Endothelial cell of umbilical vein (primary cell): ENCODE data around the gene MID1IP1. TPM values are rescaled to one million over a fixed set of nuclear protein-coding genes. Genes with fewer than 3 reads are reported as not detected.

Source experiments
- BruUV-seq: library from RNA; stranded (reverse); fragments of 400-500 nt; replicated peaks from 2 replicates; lab custom pipeline; 2021; lab: Mats Ljungman, UMichigan
- CTCF ChIA-PET: fragments of 300-600, 350-600 bp; sonication (Branson Sonifier 250); formaldehyde crosslinking; loops from one replicate; lab custom pipeline; 2021; ENCODE audit warnings: antibody characterized with exemption, inconsistent platforms; lab: Charles Lee
- POLR2A ChIA-PET: fragments of 300-600, 350-600 bp; sonication (Branson Sonifier 250); formaldehyde crosslinking; loops from one replicate; lab custom pipeline; 2021; ENCODE audit warnings: antibody characterized with exemption, inconsistent platforms; lab: Charles Lee
- DNase-seq: peaks from one replicate; pipeline ENCODE4 v3.0.0-alpha.2; 2011; ENCODE audit warnings: low read depth, low spot score
- FAIRE-seq: peaks from 2 replicates; lab custom pipeline; 2011; peaks lifted over from hg19 to GRCh38; lab: Jason Lieb, UNC
- H2AFZ ChIP-seq: 2 replicates; pipeline ENCODE4 v1.6.0; 2012; ENCODE audit warnings: low read depth, low read length, control low read depth, inconsistent platforms
- H3K27ac ChIP-seq: 2 replicates; pipeline ENCODE4 v1.5.1; 2011; ENCODE audit warnings: low read depth, mild to moderate bottlenecking, control low read depth, low read length, moderate library complexity; ENCODE audit not compliant: insufficient read depth
- H3K27me3 ChIP-seq, 2 experiments: 2 replicates each; pipeline versions ENCODE4 v1.6.0 to v1.6.1; 2011; ENCODE audit warnings: low read length in 2 of 2, mixed read lengths in 1 of 2; ENCODE audit not compliant: control insufficient read depth in 2 of 2, insufficient read depth in 2 of 2
- H3K36me3 ChIP-seq, 2 experiments: 2 replicates in 1 of 2; 3 replicates in 1 of 2; pipeline ENCODE4 v1.5.1; 2011; ENCODE audit warnings: low read length in 2 of 2, mild to moderate bottlenecking in 1 of 2, moderate library complexity in 1 of 2; ENCODE audit not compliant: control insufficient read depth in 2 of 2, insufficient read depth in 2 of 2; ENCODE audit errors: extremely low read depth in 1 of 2
- H3K4me1 ChIP-seq: 3 replicates; pipeline ENCODE4 v1.5.1; 2011; ENCODE audit warnings: mild to moderate bottlenecking, low read length; ENCODE audit not compliant: control insufficient read depth, insufficient read depth; ENCODE audit errors: extremely low read depth
- H3K4me2 ChIP-seq: 2 replicates; pipeline ENCODE4 v1.6.1; 2011; ENCODE audit warnings: low read length, control low read depth, mixed read lengths; ENCODE audit not compliant: insufficient read depth
- H3K4me3 ChIP-seq, 3 experiments: fragments of 200-600 bp in 1 of 3; sonication (generic), shearing (Covaris generic) in 1 of 3; replicated peaks in 1 of 3; 2 replicates each; pipeline ENCODE4 v1.5.1; 2011 to 2016; ENCODE audit warnings: control low read depth in 3 of 3, low read length in 3 of 3, mild to moderate bottlenecking in 2 of 3, inconsistent platforms in 1 of 3, low read depth in 1 of 3, moderate library complexity in 1 of 3; ENCODE audit not compliant: insufficient read depth in 1 of 3
- H3K79me2 ChIP-seq: 2 replicates; pipeline ENCODE4 v1.6.0; 2012; ENCODE audit warnings: low read length, inconsistent platforms; ENCODE audit not compliant: control insufficient read depth, insufficient read depth
- H3K9ac ChIP-seq: replicated peaks from 2 replicates; pipeline ENCODE3; 2011; ENCODE audit warnings: low read length, control low read depth; ENCODE audit not compliant: insufficient read depth; ENCODE audit errors: extremely low read depth
- H3K9me1 ChIP-seq: replicated peaks from 3 replicates; pipeline ENCODE4 v1.6.0; 2011; ENCODE audit warnings: mild to moderate bottlenecking, low read length; ENCODE audit not compliant: control insufficient read depth, insufficient read depth; ENCODE audit errors: extremely low read depth
- H3K9me3 ChIP-seq: replicated peaks from 2 replicates; pipeline ENCODE4 v1.5.1; 2012; ENCODE audit warnings: low read length, inconsistent platforms; ENCODE audit not compliant: control insufficient read depth, insufficient read depth
- H4K20me1 ChIP-seq: replicated peaks from 2 replicates; pipeline ENCODE3; 2011; ENCODE audit warnings: mild to moderate bottlenecking, low read length; ENCODE audit not compliant: control insufficient read depth, insufficient read depth; ENCODE audit errors: extremely low read depth
- CTCF ChIP-seq, 2 donors: IDR thresholded peaks; 1 replicate in 1 of 2; 2 replicates in 1 of 2; pipeline ENCODE4 v1.5.1; 2011; ENCODE audit warnings: low read length in 2 of 2, mild to moderate bottlenecking in 2 of 2, moderate library complexity in 2 of 2, control low read depth in 1 of 2, inconsistent platforms in 1 of 2, low read depth in 1 of 2; ENCODE audit not compliant: insufficient read depth in 1 of 2; ENCODE audit errors: extremely low read depth in 1 of 2
- EZH2 ChIP-seq: IDR thresholded peaks from 2 replicates; pipeline ENCODE4 v1.6.1; 2012; ENCODE audit warnings: borderline replicate concordance, low read depth, mild to moderate bottlenecking, moderate library complexity, low read length, inconsistent platforms; ENCODE audit not compliant: severe bottlenecking
- FOS ChIP-seq: IDR thresholded peaks from 2 replicates; pipeline ENCODE4 v1.6.1; 2011; ENCODE audit warnings: mild to moderate bottlenecking, low read length, moderate library complexity, borderline replicate concordance; ENCODE audit not compliant: insufficient read depth
- GATA2 ChIP-seq: IDR thresholded peaks from 2 replicates; pipeline ENCODE4 v1.7.0; 2011; ENCODE audit warnings: low read depth, mild to moderate bottlenecking, moderate library complexity, mixed read lengths, low read length; ENCODE audit not compliant: insufficient read length, insufficient read depth
- JUN ChIP-seq: IDR thresholded peaks from 2 replicates; pipeline ENCODE4 v1.6.1; 2011; ENCODE audit warnings: borderline replicate concordance, low read depth; ENCODE audit not compliant: insufficient read length, insufficient read depth
- MAX ChIP-seq: IDR thresholded peaks from 2 replicates; pipeline ENCODE4 v1.6.1; 2011; ENCODE audit not compliant: insufficient read depth, insufficient read length
- MYC ChIP-seq: IDR thresholded peaks from one replicate; pipeline ENCODE4 v1.6.1; 2011; ENCODE audit warnings: mild to moderate bottlenecking, low read depth, low read length
- POLR2A ChIP-seq: IDR thresholded peaks from 2 replicates; pipeline ENCODE4 v1.6.1; 2012; ENCODE audit warnings: low read depth, mild to moderate bottlenecking, control low read depth, low read length
- POLR2AphosphoS5 ChIP-seq: IDR thresholded peaks from 2 replicates; pipeline ENCODE4 v1.6.1; 2012; ENCODE audit warnings: low read depth, mild to moderate bottlenecking, control low read depth, low read length, moderate library complexity; ENCODE audit not compliant: insufficient read depth
- dilution Hi-C: fragments of 300-500 bp; cut with MboI; formaldehyde crosslinking; loops from one replicate; pipeline ENCODE4 v1.15.0; 2019; ENCODE audit warnings: low sequenced_read_pairs; ENCODE audit not compliant: extremely low pct_ligation_motif_present
- intact Hi-C: fragments of 100-400 bp; cut with micrococcal nuclease; formaldehyde crosslinking; loops from one replicate; pipeline ENCODE4 v1.10.0; 2022
- polyA plus RNA-seq, 4 experiments: library from polyadenylated mRNA; depleted of rRNA in 3 of 4; stranded (reverse) in 3 of 4; unstranded in 1 of 4; fragments of >200 nt; gene quantifications; 2 replicates each; pipeline versions ENCODE4 v1.2.1 to v1.2.3, GENCODE V29; 2011 to 2012; ENCODE audit warnings: missing spikeins in 1 of 4
- total RNA-seq: library from RNA; stranded (reverse); gene quantifications from 2 replicates; pipeline ENCODE4 v1.2.3, GENCODE V29; 2021

The MID1IP1 gene
- total and polyA plus RNA-seq, 2 donors (not counting 3 experiments of a cell fraction or from before 2014, with no cell fraction given): 23.2 to 25.1 TPM

DNA sequence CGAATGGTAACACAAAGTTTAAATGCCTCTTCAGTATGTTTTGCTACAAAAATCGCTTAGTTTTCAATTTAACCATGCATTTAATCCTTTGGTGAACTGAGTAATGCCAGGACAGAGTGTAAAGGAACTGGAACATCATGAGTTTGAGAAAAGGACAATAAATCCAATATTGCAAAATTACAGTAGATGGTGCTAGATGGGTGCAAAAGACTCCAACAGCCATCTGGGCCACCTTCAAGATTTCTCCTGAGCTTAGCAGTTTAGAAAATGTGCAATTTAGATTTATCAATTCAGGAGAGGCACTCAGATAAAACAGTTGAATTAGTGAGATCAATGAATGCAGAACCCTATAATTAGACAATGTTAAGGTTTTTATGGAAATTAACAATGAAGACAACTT lies 33.2 kb upstream of the MID1IP1 start:
- Histone ChIP-seq H3K9me3 (no peaks in the 10 kb centered on the region), H3K4me1 (no peaks in the 10 kb centered on the region), H3K79me2 (no peaks in the 10 kb centered on the region), H3K4me3 (no peak overlapping the region), H3K27me3 (peaks cover 0 to 4% of the 10 kb centered on the region in 2 experiments), H3K9ac (no peak overlapping the region), H2AFZ (no peak overlapping the region), H3K36me3 (no peaks in the 10 kb centered on the region), H4K20me1 (no peaks in the 10 kb centered on the region), H3K9me1 (no peaks in the 10 kb centered on the region), H3K27ac (no peak overlapping the region), H3K4me2 (no peak overlapping the region)
- FAIRE-seq (peak; percentile 73), DNase-seq (peak; percentile 15)
- no peak for TF ChIP-seq MYC
- TF ChIP-seq MAX: no peak
- POLR2A ChIA-PET: no interaction called here
- dilution Hi-C loops: no loop called here
- no TSS peak for BruUV-seq
- CTCF ChIA-PET: interaction anchor here (0.6 to 1.9 kb wide), 11 partner anchors 28 to 386 kb away, joined by 3 to 37 read pairs (median 4); no protein-coding TSS in a partner anchor
- intact Hi-C loops: loop anchor here (1.0 kb wide), 2 partner anchors 217 to 381 kb away; no protein-coding TSS in a partner anchor

DNA sequence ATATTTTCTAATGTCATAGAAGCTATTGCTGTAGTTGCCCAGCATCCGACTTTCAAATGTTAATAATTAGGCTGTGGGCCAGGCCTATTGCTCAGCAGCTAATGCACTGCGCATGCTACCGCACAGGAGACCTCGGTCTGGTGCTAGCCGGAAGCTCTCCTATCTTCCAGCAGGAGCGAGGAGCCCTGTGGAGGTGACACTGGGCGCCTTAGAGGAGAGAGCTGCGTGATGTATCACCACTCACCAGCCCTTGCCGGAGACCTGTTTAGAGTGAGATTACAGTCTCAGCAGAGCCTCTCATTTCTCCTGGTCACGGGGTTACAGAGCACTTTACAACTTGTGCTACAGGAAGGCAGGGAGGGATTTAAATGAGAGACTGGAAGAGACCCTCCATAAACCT lies 31.1 kb upstream of the MID1IP1 start:
- no peaks in the 10 kb centered on the region for H3K4me1 ChIP-seq
- no peak overlapping the region for H2AFZ ChIP-seq
- ChIA-PET CTCF (no interaction called here), POLR2A (no interaction called here)
- intact Hi-C loops (no loop called here), dilution Hi-C loops (no loop called here)
- H3K27me3 ChIP-seq: peaks cover 0 to 4% of the 10 kb centered on the region in 2 experiments
- no peak for TF ChIP-seq POLR2A
- TF ChIP-seq MYC: no peak
- no peak for TF ChIP-seq JUN
- no peak for TF ChIP-seq GATA2
- TF ChIP-seq MAX: no peak
- no peak for TF ChIP-seq CTCF (IDR thresholded peaks at IDR 0.05; ENCODE audit: extremely low read depth in 1 of 2, insufficient read depth in 1 of 2, low read depth in 1 of 2, low read length in 2 of 2)
- TF ChIP-seq FOS: no peak
- TF ChIP-seq POLR2AphosphoS5: no peak
- no peak for TF ChIP-seq EZH2
- no peaks in the 10 kb centered on the region for H3K36me3 ChIP-seq
- BruUV-seq: no TSS peak
- H3K9me1 ChIP-seq: no peaks in the 10 kb centered on the region
- H3K4me3 ChIP-seq: no peak overlapping the region
- H4K20me1 ChIP-seq: no peaks in the 10 kb centered on the region
- no peak overlapping the region for H3K27ac ChIP-seq
- DNase-seq: no peak
- H3K9ac ChIP-seq: no peak overlapping the region
- H3K4me2 ChIP-seq: no peak overlapping the region
- no peaks in the 10 kb centered on the region for H3K79me2 ChIP-seq
- FAIRE-seq: no peak
- no peaks in the 10 kb centered on the region for H3K9me3 ChIP-seq
